SK-N-MC (cell line): ENCODE measurements around the gene ETV5.

ENCODE experiments used
- FOXP2 ChIP-seq: optimal IDR thresholded peaks from 2 replicates; pipeline ENCODE3; 2011; ENCODE audit warnings: mild to moderate bottlenecking, moderate library complexity; ENCODE audit not compliant: insufficient read depth; ENCODE audit errors: extremely low read length, control extremely low read depth
- POLR2AphosphoS5 ChIP-seq: IDR thresholded peaks from 2 replicates; pipeline ENCODE4 v1.6.1; 2012; ENCODE audit warnings: mild to moderate bottlenecking, low read depth, low read length, borderline replicate concordance

- TF ChIP-seq POLR2AphosphoS5: no peak
- no peak for TF ChIP-seq FOXP2
These were observed 14.0 kb downstream of the ETV5 start for GRCh38 chr3:186094696-186095425.
